ENCODE data around the gene CYP27A1. TPM values are rescaled to one million over a fixed set of nuclear protein-coding genes. Genes with fewer than 3 reads are reported as not detected.

CYP27A1 gene
- total and polyA plus RNA-seq, 2 of the 4 experiments (the other 2 are of a cell fraction), result 5.2 to 5.3 TPM

DNA sequence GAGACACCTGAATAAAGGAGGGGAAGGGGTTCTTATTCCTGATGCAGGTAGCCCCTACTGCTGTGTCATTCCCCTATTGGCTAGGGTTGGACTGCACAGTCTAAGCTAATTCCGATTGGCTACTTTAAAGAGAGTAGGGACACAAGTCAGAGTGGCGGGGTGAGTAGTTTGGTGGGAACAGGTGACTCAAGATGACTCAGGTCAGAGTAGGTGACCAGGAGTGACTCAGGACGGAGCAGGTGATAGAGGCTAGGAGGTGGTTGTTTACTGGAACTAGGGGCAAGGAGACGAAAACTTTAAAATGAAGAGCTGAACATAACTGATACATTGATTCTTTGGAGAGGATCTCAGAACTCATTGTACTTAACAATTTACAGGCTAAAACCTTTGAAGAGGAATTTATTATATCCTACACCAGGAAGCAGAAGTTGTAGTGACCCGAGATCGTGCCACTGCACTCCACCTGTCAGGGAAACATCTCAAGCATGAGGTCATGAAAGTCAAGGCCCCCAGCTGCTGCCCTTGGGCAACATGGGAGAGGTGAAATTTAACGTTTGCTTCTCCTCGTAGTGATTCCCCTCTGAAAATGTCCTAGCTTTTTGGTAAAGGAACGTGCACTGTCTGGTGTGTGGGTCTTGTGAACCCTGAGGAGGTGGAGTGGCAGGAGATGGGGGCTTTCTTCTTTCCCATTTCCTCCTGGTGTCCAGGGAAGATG lies 4.5 kb upstream of the CYP27A1 start:
- no peak overlapping the region for H3K56ac ChIP-seq (ENCODE audit: extremely low read depth, insufficient read depth, low read length)
- in situ Hi-C loops (cut with MboI; ENCODE audit: low sequenced_read_pairs) (no loop called here), intact Hi-C loops (cut with micrococcal nuclease) (no loop called here), dilution Hi-C loops (cut with HindIII; ENCODE audit: low sequenced_read_pairs, unreplicated experiment) (no loop called here)
- no peak overlapping the region for H4K8ac ChIP-seq (ENCODE audit: low read depth in 2 of 2, low read length in 2 of 2)
- peaks cover 2% of the 10 kb centered on the region; the same call in 1 of the 2 replicates for H3K9me1 ChIP-seq (ENCODE audit: insufficient read depth, low read length)
- no peaks in the 10 kb centered on the region for H3K4me1 ChIP-seq (ENCODE audit: control insufficient read depth, insufficient read depth, low read length)
- H3K36me3 ChIP-seq (ENCODE audit: control insufficient read depth, insufficient read depth, low read length), result peaks cover 4% of the 10 kb centered on the region; the same call in 1 of the 2 replicates
- peaks cover 6% of the 10 kb centered on the region for H3K9me3 ChIP-seq (ENCODE audit: control insufficient read depth, insufficient read depth, low read length)
- no peak overlapping the region for H3K4me3 ChIP-seq (ENCODE audit: insufficient read depth, low read depth, low read length)
- POLR2A ChIA-PET (ENCODE audit: unreplicated experiment), result no interaction called here
- no peak overlapping the region for H3K4me2 ChIP-seq (ENCODE audit: low read depth, low read length)
- no peaks in the 10 kb centered on the region for H3K27me3 ChIP-seq (ENCODE audit: control insufficient read depth, insufficient read depth, low read length)
- H2BK5ac ChIP-seq (ENCODE audit: low read depth, low read length, poor library complexity, severe bottlenecking), result no peak overlapping the region
- 80% methylated on average over 1 of the region's 9 CpGs; no CpG with 5 or more reads in 1 of the 2 experiments for WGBS, 2 experiments (ENCODE audit: extremely low coverage in 2 of 2, insufficient read length in 1 of 2)
- TF ChIP-seq POLR2A (IDR thresholded peaks at IDR 0.05; ENCODE audit: low read depth, low read length), result no peak
- TF ChIP-seq CEBPB (IDR thresholded peaks at IDR 0.05; ENCODE audit: low read depth, low read length), result no peak
- TF ChIP-seq MAFK (IDR thresholded peaks at IDR 0.05; ENCODE audit: low read depth, low read length), result no peak
- no peak for TF ChIP-seq CHD1 (IDR thresholded peaks at IDR 0.05; ENCODE audit: low read depth, low read length)
- TF ChIP-seq RAD21 (IDR thresholded peaks at IDR 0.05; ENCODE audit: low read length), result no peak
- no peak for TF ChIP-seq BHLHE40 (IDR thresholded peaks at IDR 0.05; ENCODE audit: low read depth, low read length)
- TF ChIP-seq RFX5 (IDR thresholded peaks at IDR 0.05; ENCODE audit: low read depth, low read length), result no peak
- no peak for TF ChIP-seq NFE2L2 (IDR thresholded peaks at IDR 0.05; ENCODE audit: low read depth, low read length)
- no peak for TF ChIP-seq CTCF (conservative IDR thresholded peaks at IDR 0.05; ENCODE audit: low read depth, low read length)
- TF ChIP-seq MAZ (IDR thresholded peaks at IDR 0.05; ENCODE audit: borderline replicate concordance, low read depth, low read length), result no peak
- no peak for TF ChIP-seq ELK1 (IDR thresholded peaks at IDR 0.05; ENCODE audit: borderline replicate concordance, low read depth, low read length)
- TF ChIP-seq MXI1 (IDR thresholded peaks at IDR 0.05; ENCODE audit: borderline replicate concordance, low read depth, low read length), result no peak
- no peak for TF ChIP-seq RCOR1 (IDR thresholded peaks at IDR 0.05; ENCODE audit: insufficient replicate concordance, low read length)
- no peak for TF ChIP-seq SMC3 (IDR thresholded peaks at IDR 0.05; ENCODE audit: low read depth, low read length)
- TF ChIP-seq, protein P1, sequence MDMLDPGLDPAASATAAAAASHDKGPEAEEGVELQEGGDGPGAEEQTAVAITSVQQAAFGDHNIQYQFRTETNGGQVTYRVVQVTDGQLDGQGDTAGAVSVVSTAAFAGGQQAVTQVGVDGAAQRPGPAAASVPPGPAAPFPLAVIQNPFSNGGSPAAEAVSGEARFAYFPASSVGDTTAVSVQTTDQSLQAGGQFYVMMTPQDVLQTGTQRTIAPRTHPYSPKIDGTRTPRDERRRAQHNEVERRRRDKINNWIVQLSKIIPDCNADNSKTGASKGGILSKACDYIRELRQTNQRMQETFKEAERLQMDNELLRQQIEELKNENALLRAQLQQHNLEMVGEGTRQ (IDR thresholded peaks at IDR 0.05; ENCODE audit: low read depth, low read length), result no peak
- no peak for TF ChIP-seq FOS (IDR thresholded peaks at IDR 0.05; ENCODE audit: low read depth, low read length)
- no peak overlapping the region for H3K23ac ChIP-seq (ENCODE audit: low read depth, low read length)
- CTCF ChIA-PET, result no interaction called here
- H3K9ac ChIP-seq (ENCODE audit: low read depth, low read length), result no peak overlapping the region
- H3K4ac ChIP-seq (ENCODE audit: low read depth, low read length), result no peak overlapping the region
- no TSS peak for BruUV-seq (replicated peaks)
- no peak overlapping the region for H2AK9ac ChIP-seq (replicated peaks; ENCODE audit: low read depth, low read length, poor library complexity)
- DNase-seq (no peak), ATAC-seq (ENCODE audit: low read depth) (no peak)
- no peak overlapping the region for H2BK15ac ChIP-seq (ENCODE audit: low read depth, low read length)
- H3K18ac ChIP-seq (ENCODE audit: low read depth, low read length), result no peak overlapping the region
- H2AK5ac ChIP-seq (ENCODE audit: low read depth, low read length), result no peak overlapping the region
- H4K91ac ChIP-seq (ENCODE audit: insufficient read depth, low read depth, low read length), result no peak overlapping the region
- no peak overlapping the region for H2BK120ac ChIP-seq (ENCODE audit: low read depth, low read length)
- no peak overlapping the region for H2AFZ ChIP-seq (replicated peaks; ENCODE audit: low read length, poor library complexity)
- no peak overlapping the region for H3K27ac ChIP-seq (ENCODE audit: insufficient read depth, low read length)
- peaks cover 0 to 5% of the 10 kb centered on the region in 2 experiments; a peak in 2 of 4 replicates for H3K79me1 ChIP-seq (ENCODE audit: low read depth in 1 of 2, low read length in 2 of 2)
- H2BK20ac ChIP-seq (ENCODE audit: low read depth, low read length), result no peak overlapping the region
- no peak overlapping the region for H3K14ac ChIP-seq (replicated peaks; ENCODE audit: low read depth, low read length)
- no peaks in the 10 kb centered on the region for H4K20me1 ChIP-seq (ENCODE audit: insufficient read depth, low read length)
- H4K5ac ChIP-seq (ENCODE audit: low read depth, low read length), result no peak overlapping the region

Data from IMR-90 (cell line).